Liver (tissue), 3 donors: Measurements from ENCODE around the gene ZNF729.

Experiments used
- ATF3 ChIP-seq: IDR thresholded peaks from 2 replicates; pipeline ENCODE4 v1.6.1; 2016; ENCODE audit warnings: antibody characterized with exemption
- FOXA1 ChIP-seq: IDR thresholded peaks from 2 replicates; pipeline ENCODE4 v1.6.1; 2016; ENCODE audit warnings: antibody characterized with exemption
- GABPA ChIP-seq, 2 donors: IDR thresholded peaks in 1 of 2; conservative IDR thresholded peaks in 1 of 2; 2 replicates each; pipeline ENCODE4 v1.6.1; 2016; ENCODE audit warnings: antibody characterized with exemption in 2 of 2, mild to moderate bottlenecking in 1 of 2, moderate library complexity in 1 of 2
- RAD21 ChIP-seq, 2 donors: IDR thresholded peaks; 2 replicates each; pipeline ENCODE4 v1.6.1; 2016; ENCODE audit warnings: antibody characterized with exemption in 2 of 2, mild to moderate bottlenecking in 2 of 2
- RXRA ChIP-seq, 2 donors: IDR thresholded peaks; 2 replicates each; pipeline ENCODE4 v1.6.1; 2017 to 2018; ENCODE audit warnings: antibody characterized with exemption in 2 of 2, mild to moderate bottlenecking in 1 of 2
- SP1 ChIP-seq: IDR thresholded peaks from 2 replicates; pipeline ENCODE4 v1.6.1; 2018; ENCODE audit warnings: antibody characterized with exemption, mild to moderate bottlenecking
- TAF1 ChIP-seq: conservative IDR thresholded peaks from 2 replicates; pipeline ENCODE4 v1.6.1; 2016; ENCODE audit warnings: antibody characterized with exemption, mild to moderate bottlenecking
- YY1 ChIP-seq: IDR thresholded peaks from 2 replicates; pipeline ENCODE4 v1.6.1; 2016; ENCODE audit warnings: antibody characterized with exemption, mild to moderate bottlenecking
- TF ChIP-seq, protein P1 (sequence below): fragments of 150-350 bp; IDR thresholded peaks from 2 replicates; pipeline ENCODE4 v1.5.1; 2017; ENCODE audit warnings: improper control_type of control experiment, low read depth, low read length; ENCODE audit not compliant: missing input control
- TF ChIP-seq, protein P2 (sequence below): IDR thresholded peaks from 2 replicates; pipeline ENCODE4 v1.6.1; 2016; ENCODE audit warnings: antibody characterized with exemption
- TF ChIP-seq, protein P3 (sequence below): IDR thresholded peaks from 2 replicates; pipeline ENCODE4 v1.6.1; 2016; ENCODE audit warnings: antibody characterized with exemption
- TF ChIP-seq, protein P4 (sequence below): IDR thresholded peaks from 2 replicates; pipeline ENCODE4 v1.6.1; 2016; ENCODE audit warnings: antibody characterized with exemption, mild to moderate bottlenecking
- donor health status: healthy.
- donor health status: healthy.

GRCh38 chr19:22326219-22326618 lies 40.0 kb downstream of the ZNF729 start:
- no peak for TF ChIP-seq RXRA (IDR thresholded peaks at IDR 0.05)
- TF ChIP-seq, protein P1, sequence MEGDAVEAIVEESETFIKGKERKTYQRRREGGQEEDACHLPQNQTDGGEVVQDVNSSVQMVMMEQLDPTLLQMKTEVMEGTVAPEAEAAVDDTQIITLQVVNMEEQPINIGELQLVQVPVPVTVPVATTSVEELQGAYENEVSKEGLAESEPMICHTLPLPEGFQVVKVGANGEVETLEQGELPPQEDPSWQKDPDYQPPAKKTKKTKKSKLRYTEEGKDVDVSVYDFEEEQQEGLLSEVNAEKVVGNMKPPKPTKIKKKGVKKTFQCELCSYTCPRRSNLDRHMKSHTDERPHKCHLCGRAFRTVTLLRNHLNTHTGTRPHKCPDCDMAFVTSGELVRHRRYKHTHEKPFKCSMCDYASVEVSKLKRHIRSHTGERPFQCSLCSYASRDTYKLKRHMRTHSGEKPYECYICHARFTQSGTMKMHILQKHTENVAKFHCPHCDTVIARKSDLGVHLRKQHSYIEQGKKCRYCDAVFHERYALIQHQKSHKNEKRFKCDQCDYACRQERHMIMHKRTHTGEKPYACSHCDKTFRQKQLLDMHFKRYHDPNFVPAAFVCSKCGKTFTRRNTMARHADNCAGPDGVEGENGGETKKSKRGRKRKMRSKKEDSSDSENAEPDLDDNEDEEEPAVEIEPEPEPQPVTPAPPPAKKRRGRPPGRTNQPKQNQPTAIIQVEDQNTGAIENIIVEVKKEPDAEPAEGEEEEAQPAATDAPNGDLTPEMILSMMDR: no peak
- no peak for TF ChIP-seq YY1
- TF ChIP-seq, protein P2, sequence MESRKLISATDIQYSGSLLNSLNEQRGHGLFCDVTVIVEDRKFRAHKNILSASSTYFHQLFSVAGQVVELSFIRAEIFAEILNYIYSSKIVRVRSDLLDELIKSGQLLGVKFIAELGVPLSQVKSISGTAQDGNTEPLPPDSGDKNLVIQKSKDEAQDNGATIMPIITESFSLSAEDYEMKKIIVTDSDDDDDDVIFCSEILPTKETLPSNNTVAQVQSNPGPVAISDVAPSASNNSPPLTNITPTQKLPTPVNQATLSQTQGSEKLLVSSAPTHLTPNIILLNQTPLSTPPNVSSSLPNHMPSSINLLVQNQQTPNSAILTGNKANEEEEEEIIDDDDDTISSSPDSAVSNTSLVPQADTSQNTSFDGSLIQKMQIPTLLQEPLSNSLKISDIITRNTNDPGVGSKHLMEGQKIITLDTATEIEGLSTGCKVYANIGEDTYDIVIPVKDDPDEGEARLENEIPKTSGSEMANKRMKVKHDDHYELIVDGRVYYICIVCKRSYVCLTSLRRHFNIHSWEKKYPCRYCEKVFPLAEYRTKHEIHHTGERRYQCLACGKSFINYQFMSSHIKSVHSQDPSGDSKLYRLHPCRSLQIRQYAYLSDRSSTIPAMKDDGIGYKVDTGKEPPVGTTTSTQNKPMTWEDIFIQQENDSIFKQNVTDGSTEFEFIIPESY: no peak
- no peak for TF ChIP-seq ATF3
- no peak for TF ChIP-seq TAF1
- TF ChIP-seq, protein P3, sequence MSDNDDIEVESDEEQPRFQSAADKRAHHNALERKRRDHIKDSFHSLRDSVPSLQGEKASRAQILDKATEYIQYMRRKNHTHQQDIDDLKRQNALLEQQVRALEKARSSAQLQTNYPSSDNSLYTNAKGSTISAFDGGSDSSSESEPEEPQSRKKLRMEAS: no peak
- TF ChIP-seq, protein P4, sequence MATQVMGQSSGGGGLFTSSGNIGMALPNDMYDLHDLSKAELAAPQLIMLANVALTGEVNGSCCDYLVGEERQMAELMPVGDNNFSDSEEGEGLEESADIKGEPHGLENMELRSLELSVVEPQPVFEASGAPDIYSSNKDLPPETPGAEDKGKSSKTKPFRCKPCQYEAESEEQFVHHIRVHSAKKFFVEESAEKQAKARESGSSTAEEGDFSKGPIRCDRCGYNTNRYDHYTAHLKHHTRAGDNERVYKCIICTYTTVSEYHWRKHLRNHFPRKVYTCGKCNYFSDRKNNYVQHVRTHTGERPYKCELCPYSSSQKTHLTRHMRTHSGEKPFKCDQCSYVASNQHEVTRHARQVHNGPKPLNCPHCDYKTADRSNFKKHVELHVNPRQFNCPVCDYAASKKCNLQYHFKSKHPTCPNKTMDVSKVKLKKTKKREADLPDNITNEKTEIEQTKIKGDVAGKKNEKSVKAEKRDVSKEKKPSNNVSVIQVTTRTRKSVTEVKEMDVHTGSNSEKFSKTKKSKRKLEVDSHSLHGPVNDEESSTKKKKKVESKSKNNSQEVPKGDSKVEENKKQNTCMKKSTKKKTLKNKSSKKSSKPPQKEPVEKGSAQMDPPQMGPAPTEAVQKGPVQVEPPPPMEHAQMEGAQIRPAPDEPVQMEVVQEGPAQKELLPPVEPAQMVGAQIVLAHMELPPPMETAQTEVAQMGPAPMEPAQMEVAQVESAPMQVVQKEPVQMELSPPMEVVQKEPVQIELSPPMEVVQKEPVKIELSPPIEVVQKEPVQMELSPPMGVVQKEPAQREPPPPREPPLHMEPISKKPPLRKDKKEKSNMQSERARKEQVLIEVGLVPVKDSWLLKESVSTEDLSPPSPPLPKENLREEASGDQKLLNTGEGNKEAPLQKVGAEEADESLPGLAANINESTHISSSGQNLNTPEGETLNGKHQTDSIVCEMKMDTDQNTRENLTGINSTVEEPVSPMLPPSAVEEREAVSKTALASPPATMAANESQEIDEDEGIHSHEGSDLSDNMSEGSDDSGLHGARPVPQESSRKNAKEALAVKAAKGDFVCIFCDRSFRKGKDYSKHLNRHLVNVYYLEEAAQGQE: no peak
- no peak for TF ChIP-seq RAD21 (IDR thresholded peaks at IDR 0.05)
- no peak for TF ChIP-seq SP1
- no peak for TF ChIP-seq FOXA1
- no peak for TF ChIP-seq GABPA (IDR thresholded peaks at IDR 0.05 in 1 of 2, conservative IDR thresholded peaks at IDR 0.05 in 1 of 2)
